Measurements from ENCODE around the gene SLC16A6. TPM values are rescaled to one million over a fixed set of nuclear protein-coding genes. Genes with fewer than 3 reads are reported as not detected.

SLC16A6 gene
- total RNA-seq, 4 donors from 2014 or later = 0.66 to 7.1 (median 3.8) TPM

DNA sequence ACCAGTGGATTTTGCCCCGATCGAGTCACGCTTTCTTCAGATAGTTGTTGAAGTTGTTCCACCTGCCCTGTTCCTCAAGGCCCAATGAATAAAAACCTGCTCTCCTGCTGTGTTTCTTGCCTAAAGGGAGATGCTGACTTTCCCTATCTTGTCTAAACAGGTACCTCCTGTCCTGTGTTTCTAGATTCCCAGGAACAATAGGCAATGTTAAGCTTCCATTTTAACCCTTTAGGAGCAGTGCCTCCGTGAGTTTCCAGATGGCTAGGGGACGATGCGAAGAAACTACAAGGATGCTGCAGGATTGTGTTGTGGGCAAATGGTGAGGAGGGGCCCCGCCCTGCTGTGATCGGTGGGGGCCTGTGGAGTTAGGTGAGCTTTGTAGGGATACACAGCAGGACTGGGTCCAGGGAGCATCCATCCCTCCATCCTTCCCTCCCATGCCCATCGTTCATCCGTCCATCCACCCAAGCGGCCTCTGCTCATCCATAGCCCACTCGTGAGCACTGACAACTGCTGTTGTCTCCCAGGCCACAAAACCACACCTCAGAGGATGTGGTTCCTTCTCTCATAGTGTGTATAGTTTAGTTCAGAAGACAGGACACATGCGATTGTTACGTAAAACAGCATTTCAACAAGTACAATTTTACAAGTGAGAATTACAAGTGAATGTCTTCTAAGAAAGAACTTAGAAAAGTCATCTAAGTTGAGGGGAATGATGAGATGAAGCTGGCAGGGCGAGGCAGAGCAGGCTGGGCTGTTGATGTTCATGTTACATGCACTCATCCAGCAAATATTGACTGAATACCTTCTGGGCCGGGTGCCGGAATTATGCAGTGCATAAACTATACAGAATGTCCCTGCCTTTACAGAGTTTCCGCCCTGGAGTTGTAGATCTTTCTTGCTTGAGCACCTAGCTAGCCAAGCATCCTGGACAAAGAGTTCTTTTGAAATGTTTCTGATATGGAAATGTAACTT is 5.6 kb upstream of the SLC16A6 start:
- no peaks in the 10 kb centered on the region for H3K36me3 ChIP-seq
- H3K4me1 ChIP-seq = peaks cover 23 to 32% of the 10 kb centered on the region in 2 donors
- H3K9me3 ChIP-seq = no peaks in the 10 kb centered on the region
- peak overlapping the region in 1 of 4 donors; percentile 3 for H3K4me3 ChIP-seq
- intact Hi-C loops (cut with DNase I; ENCODE audit: low total_unique reads) = loop anchor here (1.0 kb wide), 1 partner anchor 22 kb away; no protein-coding TSS in a partner anchor
- peak overlapping the region; percentile 70 to 79 (median 73) for H3K27ac ChIP-seq
- in situ Hi-C loops (cut with MboI; ENCODE audit: low sequenced_read_pairs in 4 of 4) = no loop called here
- ATAC-seq = peak; percentile 9 to 82
- TF ChIP-seq, protein P1, sequence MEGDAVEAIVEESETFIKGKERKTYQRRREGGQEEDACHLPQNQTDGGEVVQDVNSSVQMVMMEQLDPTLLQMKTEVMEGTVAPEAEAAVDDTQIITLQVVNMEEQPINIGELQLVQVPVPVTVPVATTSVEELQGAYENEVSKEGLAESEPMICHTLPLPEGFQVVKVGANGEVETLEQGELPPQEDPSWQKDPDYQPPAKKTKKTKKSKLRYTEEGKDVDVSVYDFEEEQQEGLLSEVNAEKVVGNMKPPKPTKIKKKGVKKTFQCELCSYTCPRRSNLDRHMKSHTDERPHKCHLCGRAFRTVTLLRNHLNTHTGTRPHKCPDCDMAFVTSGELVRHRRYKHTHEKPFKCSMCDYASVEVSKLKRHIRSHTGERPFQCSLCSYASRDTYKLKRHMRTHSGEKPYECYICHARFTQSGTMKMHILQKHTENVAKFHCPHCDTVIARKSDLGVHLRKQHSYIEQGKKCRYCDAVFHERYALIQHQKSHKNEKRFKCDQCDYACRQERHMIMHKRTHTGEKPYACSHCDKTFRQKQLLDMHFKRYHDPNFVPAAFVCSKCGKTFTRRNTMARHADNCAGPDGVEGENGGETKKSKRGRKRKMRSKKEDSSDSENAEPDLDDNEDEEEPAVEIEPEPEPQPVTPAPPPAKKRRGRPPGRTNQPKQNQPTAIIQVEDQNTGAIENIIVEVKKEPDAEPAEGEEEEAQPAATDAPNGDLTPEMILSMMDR (IDR thresholded peaks at IDR 0.05 in 4 of 5, conservative IDR thresholded peaks at IDR 0.05 in 1 of 5) = no peak
- no peak for TF ChIP-seq POLR2A (IDR thresholded peaks at IDR 0.05)
- DNase-seq = peak in 1 of 2 donors; percentile 72
- no peaks in the 10 kb centered on the region for H3K27me3 ChIP-seq

DNA sequence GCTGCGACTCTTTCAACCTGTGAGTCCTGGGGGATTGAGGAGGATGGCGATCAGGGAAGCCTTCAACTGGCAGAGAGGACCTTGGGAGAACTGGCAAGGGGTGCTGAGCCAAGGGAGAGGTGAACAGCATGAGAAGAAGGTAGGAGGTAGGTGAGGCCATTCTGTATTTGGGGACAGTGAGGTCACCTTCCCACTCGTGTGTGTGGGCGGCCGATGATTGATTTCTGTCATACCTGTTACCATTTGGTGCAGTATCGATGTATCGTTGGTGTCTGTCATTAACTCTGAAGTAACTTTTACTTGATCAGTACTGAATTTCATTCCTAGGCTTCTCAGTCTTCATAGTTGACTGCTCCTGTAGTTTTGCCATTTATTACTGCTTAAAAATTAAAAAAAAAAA is 4.2 kb upstream of the SLC16A6 start:
- TF ChIP-seq, protein P1 (IDR thresholded peaks at IDR 0.05 in 4 of 5, conservative IDR thresholded peaks at IDR 0.05 in 1 of 5) = no peak
- no peak for TF ChIP-seq POLR2A (IDR thresholded peaks at IDR 0.05)
- Histone ChIP-seq H3K4me3 (no peak overlapping the region), H3K27me3 (no peaks in the 10 kb centered on the region), H3K9me3 (no peaks in the 10 kb centered on the region), H3K36me3 (no peaks in the 10 kb centered on the region), H3K27ac (no peak overlapping the region), H3K4me1 (peaks cover 23 to 33% of the 10 kb centered on the region in 2 donors)
- ATAC-seq (no peak), DNase-seq (no peak)
- in situ Hi-C loops (cut with MboI; ENCODE audit: low sequenced_read_pairs in 4 of 4) (no loop called here), intact Hi-C loops (cut with DNase I; ENCODE audit: low total_unique reads) (no loop called here)

DNA sequence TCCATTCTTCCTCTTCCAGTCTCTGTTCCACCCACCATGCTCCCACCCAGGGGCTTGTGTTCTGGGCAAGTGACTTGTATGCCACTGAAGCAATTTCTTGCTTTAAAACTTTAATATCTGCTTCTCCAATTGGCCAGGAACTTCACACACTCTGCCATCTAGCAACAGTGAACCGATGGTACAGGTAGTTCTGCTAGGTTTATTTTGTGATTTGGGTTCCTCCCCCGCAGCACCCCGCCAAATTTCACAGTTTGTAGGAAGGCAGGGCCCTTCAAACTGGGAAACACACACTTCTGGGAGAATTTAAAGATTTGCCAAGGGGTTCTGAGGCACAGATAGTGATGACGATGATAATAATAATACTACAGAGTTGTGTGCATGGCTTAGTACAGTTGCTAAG is 3.7 kb upstream of the SLC16A6 start:
- Histone ChIP-seq H3K36me3 (no peaks in the 10 kb centered on the region), H3K27ac (no peak overlapping the region), H3K4me1 (peaks cover 23 to 37% of the 10 kb centered on the region in 2 donors), H3K4me3 (no peak overlapping the region), H3K9me3 (no peaks in the 10 kb centered on the region), H3K27me3 (no peaks in the 10 kb centered on the region)
- intact Hi-C loops (cut with DNase I; ENCODE audit: low total_unique reads) = no loop called here
- TF ChIP-seq, protein P1 (IDR thresholded peaks at IDR 0.05 in 4 of 5, conservative IDR thresholded peaks at IDR 0.05 in 1 of 5) = no peak
- no peak for TF ChIP-seq POLR2A (IDR thresholded peaks at IDR 0.05)
- DNase-seq (no peak), ATAC-seq (no peak)
- in situ Hi-C loops (cut with MboI; ENCODE audit: low sequenced_read_pairs in 4 of 4) = no loop called here

DNA sequence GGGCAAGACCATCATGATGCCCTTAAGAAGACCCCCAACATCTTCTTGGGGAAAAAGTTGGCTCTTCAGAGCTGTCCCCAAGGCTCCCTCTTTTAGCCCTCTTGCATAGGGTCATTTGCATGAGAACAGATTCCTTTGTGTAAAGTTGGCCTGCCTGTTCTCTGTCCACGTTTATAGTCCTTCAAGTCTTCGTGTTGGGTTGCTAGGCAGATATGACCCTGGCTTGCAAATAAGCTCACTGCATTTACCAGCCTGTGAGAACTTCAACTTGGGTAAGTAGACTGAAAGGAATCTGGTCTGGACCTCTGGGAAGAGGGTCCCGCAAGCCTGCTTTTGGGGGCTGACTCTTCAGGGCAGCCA is 3.2 kb upstream of the SLC16A6 start:
- Histone ChIP-seq H3K4me1 (peaks cover 23 to 37% of the 10 kb centered on the region in 2 donors), H3K4me3 (no peak overlapping the region), H3K27ac (no peak overlapping the region), H3K27me3 (no peaks in the 10 kb centered on the region), H3K9me3 (no peaks in the 10 kb centered on the region), H3K36me3 (no peaks in the 10 kb centered on the region)
- intact Hi-C loops (cut with DNase I; ENCODE audit: low total_unique reads) (no loop called here), in situ Hi-C loops (cut with MboI; ENCODE audit: low sequenced_read_pairs in 4 of 4) (no loop called here)
- DNase-seq (no peak), ATAC-seq (no peak)
- TF ChIP-seq POLR2A (IDR thresholded peaks at IDR 0.05) = no peak
- TF ChIP-seq, protein P1 (IDR thresholded peaks at IDR 0.05 in 4 of 5, conservative IDR thresholded peaks at IDR 0.05 in 1 of 5) = no peak

Measured in gastrocnemius medialis (tissue), 4 donors.